ENCODE data around the gene ASCL3.
"Not testable (repeated sequence)": the region's sequence is repeated elsewhere in the genome, so short reads cannot be mapped to it uniquely, and the experiment has no call there.

The ASCL3 gene

GRCh38 chr11:8937159-8937558 lies 5.7 kb downstream of the ASCL3 start:
- Histone ChIP-seq H3K4me3 (ENCODE audit: low read length) (no peak overlapping the region), H3K9ac (ENCODE audit: low read length) (no peak overlapping the region), H3K27ac (ENCODE audit: low read depth, low read length) (no peak overlapping the region), H3K27me3 (ENCODE audit: control insufficient read depth, insufficient read depth, low read length) (no peaks in the 10 kb centered on the region), H3K36me3 (ENCODE audit: control insufficient read depth, insufficient read depth, low read length) (no peaks in the 10 kb centered on the region), H3K4me1 (ENCODE audit: control insufficient read depth, insufficient read depth, low read length) (no peaks in the 10 kb centered on the region)

- not testable (repeated sequence) for H3K27ac ChIP-seq (ENCODE audit: low read depth, low read length); H3K4me1 ChIP-seq (ENCODE audit: control insufficient read depth, insufficient read depth, low read length); H3K36me3 ChIP-seq (ENCODE audit: control insufficient read depth, insufficient read depth, low read length); H3K9ac ChIP-seq (ENCODE audit: low read length); H3K4me3 ChIP-seq (ENCODE audit: low read length); H3K27me3 ChIP-seq (ENCODE audit: control insufficient read depth, insufficient read depth, low read length)
These were observed 7.0 kb downstream of the ASCL3 start for GRCh38 chr11:8935789-8936188.

- no peak overlapping the region for H3K4me3 ChIP-seq (ENCODE audit: low read length)
- no peak overlapping the region for H3K27ac ChIP-seq (ENCODE audit: low read depth, low read length)
- H3K27me3 ChIP-seq (ENCODE audit: control insufficient read depth, insufficient read depth, low read length) = no peaks in the 10 kb centered on the region
- H3K4me1 ChIP-seq (ENCODE audit: control insufficient read depth, insufficient read depth, low read length) = no peaks in the 10 kb centered on the region
- H3K9ac ChIP-seq (ENCODE audit: low read length) = no peak overlapping the region
- no peaks in the 10 kb centered on the region for H3K36me3 ChIP-seq (ENCODE audit: control insufficient read depth, insufficient read depth, low read length)
These were observed 7.9 kb downstream of the ASCL3 start for GRCh38 chr11:8934742-8935488.

GRCh38 chr11:8933931-8934330 lies 8.9 kb downstream of the ASCL3 start:
- Histone ChIP-seq H3K27me3 (ENCODE audit: control insufficient read depth, insufficient read depth, low read length) (no peaks in the 10 kb centered on the region), H3K36me3 (ENCODE audit: control insufficient read depth, insufficient read depth, low read length) (no peaks in the 10 kb centered on the region), H3K4me1 (ENCODE audit: control insufficient read depth, insufficient read depth, low read length) (no peaks in the 10 kb centered on the region), H3K27ac (ENCODE audit: low read depth, low read length) (no peak overlapping the region), H3K4me3 (ENCODE audit: low read length) (no peak overlapping the region), H3K9ac (ENCODE audit: low read length) (no peak overlapping the region)

GRCh38 chr11:8932564-8933180 lies 10.1 kb downstream of the ASCL3 start, which contains the start of gene C11orf16:
C11orf16 (minus strand) TSS chr11:8932947; CDS start chr11:8932308, 639 bp downstream.
- Histone ChIP-seq H3K27ac (ENCODE audit: low read depth, low read length) (no peak within 1 kb of the TSS), H3K4me3 (ENCODE audit: low read length) (no peak within 1 kb of the TSS), H3K9ac (ENCODE audit: low read length) (no peak within 1 kb of the TSS), H3K36me3 (ENCODE audit: control insufficient read depth, insufficient read depth, low read length) (no peaks in the 10 kb centered on the region), H3K4me1 (ENCODE audit: control insufficient read depth, insufficient read depth, low read length) (no peaks in the 10 kb centered on the region), H3K27me3 (ENCODE audit: control insufficient read depth, insufficient read depth, low read length) (no peaks in the 10 kb centered on the region)

GRCh38 chr11:8930456-8931175 lies 12.2 kb downstream of the ASCL3 start:
- Histone ChIP-seq H3K9ac (ENCODE audit: low read length) (no peak overlapping the region), H3K27ac (ENCODE audit: low read depth, low read length) (no peak overlapping the region), H3K4me3 (ENCODE audit: low read length) (no peak overlapping the region), H3K36me3 (ENCODE audit: control insufficient read depth, insufficient read depth, low read length) (no peaks in the 10 kb centered on the region), H3K27me3 (ENCODE audit: control insufficient read depth, insufficient read depth, low read length) (no peaks in the 10 kb centered on the region), H3K4me1 (ENCODE audit: control insufficient read depth, insufficient read depth, low read length) (no peaks in the 10 kb centered on the region)

- H3K4me3 ChIP-seq (ENCODE audit: low read length) = no peak overlapping the region
- H3K4me1 ChIP-seq (ENCODE audit: control insufficient read depth, insufficient read depth, low read length) = no peaks in the 10 kb centered on the region
- no peak overlapping the region for H3K27ac ChIP-seq (ENCODE audit: low read depth, low read length)
- H3K27me3 ChIP-seq (ENCODE audit: control insufficient read depth, insufficient read depth, low read length) = no peaks in the 10 kb centered on the region
- no peaks in the 10 kb centered on the region for H3K36me3 ChIP-seq (ENCODE audit: control insufficient read depth, insufficient read depth, low read length)
- H3K9ac ChIP-seq (ENCODE audit: low read length) = no peak overlapping the region
These were observed 13.7 kb downstream of the ASCL3 start for GRCh38 chr11:8928981-8929615.

- no peak overlapping the region for H3K9ac ChIP-seq (ENCODE audit: low read length)
- H3K36me3 ChIP-seq (ENCODE audit: control insufficient read depth, insufficient read depth, low read length) = no peaks in the 10 kb centered on the region
- H3K27me3 ChIP-seq (ENCODE audit: control insufficient read depth, insufficient read depth, low read length) = no peaks in the 10 kb centered on the region
- H3K27ac ChIP-seq (ENCODE audit: low read depth, low read length) = no peak overlapping the region
- H3K4me3 ChIP-seq (ENCODE audit: low read length) = no peak overlapping the region
- H3K4me1 ChIP-seq (ENCODE audit: control insufficient read depth, insufficient read depth, low read length) = no peaks in the 10 kb centered on the region
These were observed 14.6 kb downstream of the ASCL3 start for GRCh38 chr11:8928205-8928604.

GRCh38 chr11:8927233-8927632 lies 15.6 kb downstream of the ASCL3 start:
- no peak overlapping the region for H3K27ac ChIP-seq (ENCODE audit: low read depth, low read length)

GRCh38 chr11:8926236-8926635 lies 16.6 kb downstream of the ASCL3 start:
- H3K27ac ChIP-seq (ENCODE audit: low read depth, low read length) = no peak overlapping the region
- H3K4me3 ChIP-seq (ENCODE audit: low read length) = no peak overlapping the region
- no peaks in the 10 kb centered on the region for H3K4me1 ChIP-seq (ENCODE audit: control insufficient read depth, insufficient read depth, low read length)
- H3K36me3 ChIP-seq (ENCODE audit: control insufficient read depth, insufficient read depth, low read length) = peaks cover 3% of the 10 kb centered on the region
- no peak overlapping the region for H3K9ac ChIP-seq (ENCODE audit: low read length)
- H3K27me3 ChIP-seq (ENCODE audit: control insufficient read depth, insufficient read depth, low read length) = no peaks in the 10 kb centered on the region

More at GRCh38 chr11:8927233-8927632, 15.6 kb downstream of the ASCL3 start:
- Histone ChIP-seq H3K4me1 (ENCODE audit: control insufficient read depth, insufficient read depth, low read length) (no peaks in the 10 kb centered on the region), H3K4me3 (ENCODE audit: low read length) (no peak overlapping the region), H3K36me3 (ENCODE audit: control insufficient read depth, insufficient read depth, low read length) (no peaks in the 10 kb centered on the region), H3K27me3 (ENCODE audit: control insufficient read depth, insufficient read depth, low read length) (no peaks in the 10 kb centered on the region), H3K9ac (ENCODE audit: low read length) (no peak overlapping the region)

- Histone ChIP-seq H3K36me3 (ENCODE audit: control insufficient read depth, insufficient read depth, low read length) (peaks cover 3% of the 10 kb centered on the region), H3K9ac (ENCODE audit: low read length) (no peak overlapping the region), H3K4me3 (ENCODE audit: low read length) (no peak overlapping the region), H3K4me1 (ENCODE audit: control insufficient read depth, insufficient read depth, low read length) (no peaks in the 10 kb centered on the region), H3K27ac (ENCODE audit: low read depth, low read length) (no peak overlapping the region), H3K27me3 (ENCODE audit: control insufficient read depth, insufficient read depth, low read length) (no peaks in the 10 kb centered on the region)
These were observed 17.1 kb downstream of the ASCL3 start for GRCh38 chr11:8925711-8926110.

- H3K27ac ChIP-seq (ENCODE audit: low read depth, low read length) = no peak overlapping the region
- H3K27me3 ChIP-seq (ENCODE audit: control insufficient read depth, insufficient read depth, low read length) = no peaks in the 10 kb centered on the region
- no peak overlapping the region for H3K9ac ChIP-seq (ENCODE audit: low read length)
- peaks cover 9% of the 10 kb centered on the region for H3K36me3 ChIP-seq (ENCODE audit: control insufficient read depth, insufficient read depth, low read length)
- peaks cover 4% of the 10 kb centered on the region for H3K4me1 ChIP-seq (ENCODE audit: control insufficient read depth, insufficient read depth, low read length)
- no peak overlapping the region for H3K4me3 ChIP-seq (ENCODE audit: low read length)
These were observed 20.1 kb downstream of the ASCL3 start for GRCh38 chr11:8922691-8923090.

All from rectal smooth muscle tissue (tissue), 1 donor.